Heart right ventricle (tissue), 16 donors: ENCODE results near the gene CARD11. TPM values are rescaled to one million over a fixed set of nuclear protein-coding genes. Genes with fewer than 3 reads are reported as not detected.

ENCODE experiments used
- ATAC-seq, 8 donors: fragments of 200-7000 bp; cut with Tn5 transposase; one replicate each; pipeline ENCODE4 v1.9.1; 2020; ENCODE audit warnings: mild to moderate bottlenecking in 8 of 8, moderate library complexity in 8 of 8, moderate number of reproducible peaks in 1 of 8
- DNase-seq, 2 donors: peaks; one replicate each; pipeline ENCODE4 v3.0.0-alpha.2; 2020
- H3K27ac ChIP-seq, 10 donors: fragments of 200-600 bp; sonication (generic) in 2 of 10; one replicate each; pipeline versions ENCODE4 v1.5.0 to v1.8.0; 2020 to 2022; ENCODE audit warnings: mild to moderate bottlenecking in 3 of 10
- H3K27me3 ChIP-seq, 7 donors: fragments of 200-600 bp; one replicate each; pipeline ENCODE4 v1.8.0; 2021 to 2022; ENCODE audit warnings: mild to moderate bottlenecking in 2 of 7
- H3K36me3 ChIP-seq, 9 donors: fragments of 200-600 bp; sonication (generic) in 1 of 9; one replicate each; pipeline versions ENCODE4 v1.5.0 to v1.8.0; 2020 to 2022; ENCODE audit warnings: mild to moderate bottlenecking in 2 of 9
- H3K4me1 ChIP-seq, 9 donors: fragments of 200-600 bp; sonication (generic) in 1 of 9; one replicate each; pipeline versions ENCODE4 v1.5.0 to v1.8.0; 2020 to 2022; ENCODE audit warnings: mild to moderate bottlenecking in 4 of 9
- H3K4me3 ChIP-seq, 10 donors: fragments of 200-600 bp; sonication (generic) in 2 of 10; one replicate each; pipeline versions ENCODE4 v1.5.0 to v1.8.0; 2020 to 2022; ENCODE audit warnings: mild to moderate bottlenecking in 7 of 10, moderate library complexity in 2 of 10
- H3K9me3 ChIP-seq, 11 donors: fragments of 200-600 bp in 10 of 11; sonication (generic) in 2 of 11; one replicate each; pipeline versions ENCODE4 v1.5.0 to v1.8.0; 2013 to 2022; ENCODE audit warnings: mild to moderate bottlenecking in 2 of 11, control low read depth in 1 of 11, moderate library complexity in 1 of 11
- WGBS, 2 donors: extraction: QIAGEN DNeasy Blood & Tissue Kit; methylation state at CpG; one replicate each; pipeline ENCODE4 v1.1.7; 2013; ENCODE audit warnings: inconsistent platforms in 1 of 2; 5-methylcytosine and 5-hydroxymethylcytosine counted together
- intact Hi-C, 10 donors: fragments of 100-400 bp; cut with DNase I; formaldehyde crosslinking; loops; one replicate each; pipeline versions ENCODE4 v1.11.1 to v1.14.2; 2022
- polyA plus RNA-seq, 2 donors: library from polyadenylated mRNA; stranded (reverse); fragments of 200-250 nt; gene quantifications; one replicate each; pipeline ENCODE4 v1.2.3, GENCODE V29; 2013
- total RNA-seq, 10 donors: library from RNA; stranded (reverse); fragmentation: NEBNext Ultra II Directional in 3 of 10; extraction: Animal tissue kit (Norgen Biotek cat#: 25700) in 3 of 10; gene quantifications; one replicate each; pipeline versions ENCODE4 v1.2.1 to v1.2.4, GENCODE V29; 2021 to 2023
- TF ChIP-seq, protein P1 (sequence below), 9 donors: fragments of 200-600 bp; sonication (generic) in 2 of 9; IDR thresholded peaks; one replicate each; pipeline versions ENCODE4 v1.5.0 to v1.8.0; 2021 to 2022; ENCODE audit warnings: antibody characterized with exemption in 9 of 9, mild to moderate bottlenecking in 5 of 9, moderate library complexity in 1 of 9
- donor health status: Arrhythmogenic right ventricular cardiomyopathy.
- donor health status: ischemic (EF 13 %, LVEDD 7.1; RV severe dilation, severe dysfunction).
- donor health status: healthy with polysubstance abuse.
- donor health status: DM: no; HTN: yes; CAD: no.
- donor health status: DM: no; HTN: no; CAD: no.
- donor health status: ischemic (EF 25% LVEDD 6.9; RV normal size, moderate dysfunction).
- donor health status: ischemic (EF 25% LVEDD 5.7; RV mildly dilated, moderate dysfunction).
- donor health status: healthy.
- donor health status: DM: yes; HTN: yes; CAD: no.
- donor health status: Ischemic cardiomyopathy.
- donor health status: ischemic (EF 35%, LVEDD 5.7; RV mildly dilated, moderate dysfunction).
- donor health status: nonischemic (EF 11% LVEDD 7.7; RV severe dilation, severe dysfunction).
- donor health status: DM: yes; HTN: yes; CAD: no.
- donor health status: PGD.
- donor health status: ischemic (EF 29% LVEDD 5.4; RV normal size, mild dysfunction).
- donor health status: nonischemic (EF 23%, LVEDD 6.1; RV moderate dilation, normal function).

The CARD11 gene
- total and polyA plus RNA-seq, 12 donors = 0.14 to 1.7 (median 0.30) TPM; not detected in 1

DNA sequence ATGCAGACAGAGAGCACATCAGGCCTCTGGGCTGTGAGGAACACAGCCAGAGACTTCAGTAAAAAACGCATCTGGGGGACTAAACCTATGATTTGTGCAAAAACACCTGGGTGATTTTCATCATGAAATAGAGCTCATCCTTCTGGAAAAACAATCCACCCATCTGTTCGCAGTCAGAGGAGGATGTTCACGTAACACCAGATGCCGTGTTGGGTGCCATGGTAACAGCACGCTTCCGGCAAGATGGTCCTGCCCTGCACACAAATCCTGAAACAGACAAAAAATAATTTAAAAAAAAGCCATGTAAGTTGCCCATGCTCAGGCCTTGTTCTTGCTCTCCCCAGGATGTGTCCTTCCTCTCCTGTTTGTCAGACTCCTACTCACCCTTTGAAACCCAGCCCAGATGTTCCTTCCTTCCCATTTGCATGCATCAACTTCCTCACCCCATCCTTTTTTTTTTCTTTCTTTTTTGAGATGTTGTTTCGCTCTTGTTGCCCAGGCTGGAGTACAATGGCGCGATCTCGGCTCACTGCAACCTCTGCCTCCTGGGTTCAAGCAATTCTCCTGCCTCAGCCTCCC, 171.3 kb downstream of the CARD11 start:
- no peak overlapping the region for H3K4me3 ChIP-seq
- peaks cover 0 to 22% (median 13%) of the 10 kb centered on the region in 9 donors for H3K4me1 ChIP-seq
- H3K36me3 ChIP-seq = no peaks in the 10 kb centered on the region
- H3K27ac ChIP-seq = no peak overlapping the region
- DNase-seq (no peak), ATAC-seq (no peak)
- H3K9me3 ChIP-seq = no peaks in the 10 kb centered on the region
- intact Hi-C loops = loop anchor here in 3 of 10 donors (5.0 to 10.0 kb wide), 3 partner anchors 280 to 1025 kb away; no protein-coding TSS in a partner anchor
- H3K27me3 ChIP-seq = peaks cover 0 to 7% (median 0%) of the 10 kb centered on the region in 7 donors
- TF ChIP-seq, protein P1, sequence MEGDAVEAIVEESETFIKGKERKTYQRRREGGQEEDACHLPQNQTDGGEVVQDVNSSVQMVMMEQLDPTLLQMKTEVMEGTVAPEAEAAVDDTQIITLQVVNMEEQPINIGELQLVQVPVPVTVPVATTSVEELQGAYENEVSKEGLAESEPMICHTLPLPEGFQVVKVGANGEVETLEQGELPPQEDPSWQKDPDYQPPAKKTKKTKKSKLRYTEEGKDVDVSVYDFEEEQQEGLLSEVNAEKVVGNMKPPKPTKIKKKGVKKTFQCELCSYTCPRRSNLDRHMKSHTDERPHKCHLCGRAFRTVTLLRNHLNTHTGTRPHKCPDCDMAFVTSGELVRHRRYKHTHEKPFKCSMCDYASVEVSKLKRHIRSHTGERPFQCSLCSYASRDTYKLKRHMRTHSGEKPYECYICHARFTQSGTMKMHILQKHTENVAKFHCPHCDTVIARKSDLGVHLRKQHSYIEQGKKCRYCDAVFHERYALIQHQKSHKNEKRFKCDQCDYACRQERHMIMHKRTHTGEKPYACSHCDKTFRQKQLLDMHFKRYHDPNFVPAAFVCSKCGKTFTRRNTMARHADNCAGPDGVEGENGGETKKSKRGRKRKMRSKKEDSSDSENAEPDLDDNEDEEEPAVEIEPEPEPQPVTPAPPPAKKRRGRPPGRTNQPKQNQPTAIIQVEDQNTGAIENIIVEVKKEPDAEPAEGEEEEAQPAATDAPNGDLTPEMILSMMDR (IDR thresholded peaks at IDR 0.05) = no peak
- 89 to 95% methylated on average over 10 of the region's 10 CpGs for WGBS, 2 donors

- TF ChIP-seq, protein P1 (IDR thresholded peaks at IDR 0.05) = no peak
- peak overlapping the region in 7 of 10 donors; percentile 19 to 59 (median 47) for H3K27ac ChIP-seq
- ATAC-seq (peak; percentile 83 to 95 (median 92)), DNase-seq (peak; percentile 73 to 87)
- no peaks in the 10 kb centered on the region for H3K9me3 ChIP-seq
- peaks cover 0 to 22% (median 13%) of the 10 kb centered on the region in 9 donors for H3K4me1 ChIP-seq
- intact Hi-C loops = loop anchor here in 3 of 10 donors (5.0 to 10.0 kb wide), 3 partner anchors 282 to 1027 kb away; no protein-coding TSS in a partner anchor
- peaks cover 0 to 4% (median 0%) of the 10 kb centered on the region in 7 donors for H3K27me3 ChIP-seq
- no peaks in the 10 kb centered on the region for H3K36me3 ChIP-seq
- H3K4me3 ChIP-seq = peak overlapping the region in 6 of 10 donors; percentile 9 to 44 (median 31)
- WGBS, 2 donors = 30 to 37% methylated on average over 10 of the region's 10 CpGs
These were observed 173.2 kb downstream of the CARD11 start for GRCh38 chr7:2870471-2870931.

DNA sequence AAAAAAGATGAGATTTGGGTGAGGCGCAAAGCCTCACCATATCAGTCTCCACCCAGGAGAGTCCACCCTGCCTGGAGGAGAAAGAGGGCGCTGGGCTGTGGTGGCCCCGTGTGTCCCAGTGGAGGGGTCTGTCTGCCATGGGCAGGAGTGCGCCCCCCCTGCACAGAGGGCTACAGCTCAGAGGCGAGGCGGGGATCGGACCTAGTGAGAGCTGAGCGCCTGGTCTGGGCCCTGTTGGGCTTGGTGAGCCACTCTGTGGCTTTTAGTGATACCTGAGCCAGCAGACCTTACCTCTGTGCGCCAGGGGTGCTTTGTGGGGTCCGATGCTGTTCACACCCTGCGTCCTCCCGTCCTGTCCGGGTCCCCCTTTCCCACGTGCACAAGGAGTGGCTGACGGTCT, 173.7 kb downstream of the CARD11 start:
- peak overlapping the region in 6 of 10 donors; percentile 19 to 59 (median 48) for H3K27ac ChIP-seq
- intact Hi-C loops = loop anchor here in 7 of 10 donors (5.0 to 10.0 kb wide), 5 partner anchors 282 to 1027 kb away; partner anchors contain the start of gene SDK1 (in 1 of the 7)
- no peak for DNase-seq
- TF ChIP-seq, protein P1 (IDR thresholded peaks at IDR 0.05) = no peak
- peak overlapping the region in 6 of 10 donors; percentile 9 to 44 (median 31) for H3K4me3 ChIP-seq
- no peaks in the 10 kb centered on the region for H3K9me3 ChIP-seq
- peaks cover 0 to 4% (median 0%) of the 10 kb centered on the region in 7 donors for H3K27me3 ChIP-seq
- peak in 5 of 8 donors; percentile 9 to 16 (median 13) for ATAC-seq
- WGBS, 2 donors = 87 to 92% methylated on average over 15 of the region's 15 CpGs
- H3K36me3 ChIP-seq = no peaks in the 10 kb centered on the region
- peaks cover 0 to 25% (median 13%) of the 10 kb centered on the region in 9 donors for H3K4me1 ChIP-seq

DNA sequence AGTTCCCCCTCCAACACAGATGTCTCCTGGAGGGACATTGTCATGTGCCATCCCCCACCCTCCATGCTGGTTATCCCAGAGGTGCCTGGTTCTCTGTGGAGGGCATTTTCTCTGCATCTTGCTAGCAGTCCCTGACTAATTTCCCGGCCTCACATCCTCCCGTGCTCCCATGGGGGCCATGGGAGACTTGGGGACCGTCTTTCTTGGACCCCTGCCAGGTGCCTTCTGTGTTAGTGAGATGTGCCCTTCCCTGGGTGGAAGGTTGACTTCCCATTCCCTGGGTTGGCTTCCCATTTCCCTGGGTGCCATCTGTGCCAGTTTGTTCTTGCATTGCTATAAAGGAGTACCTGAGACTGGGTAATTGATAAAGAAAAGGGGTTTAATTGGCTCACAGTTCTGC, 177.1 kb downstream of the CARD11 start:
- WGBS, 2 donors = 13 to 36% methylated on average over 3 of the region's 3 CpGs
- ATAC-seq (no peak), DNase-seq (no peak)
- intact Hi-C loops = loop anchor here in 4 of 10 donors (5.0 to 10.0 kb wide), 5 partner anchors 286 to 1031 kb away; partner anchors contain the start of gene SDK1 (in 1 of the 4)
- peaks cover 0 to 47% (median 31%) of the 10 kb centered on the region in 9 donors for H3K4me1 ChIP-seq
- no peak overlapping the region for H3K27ac ChIP-seq
- H3K36me3 ChIP-seq = no peaks in the 10 kb centered on the region
- H3K9me3 ChIP-seq = no peaks in the 10 kb centered on the region
- H3K27me3 ChIP-seq = no peaks in the 10 kb centered on the region
- H3K4me3 ChIP-seq = no peak overlapping the region
- TF ChIP-seq, protein P1 (IDR thresholded peaks at IDR 0.05) = no peak
